ENCODE data around the gene UBE2I.

UBE2I gene

GRCh38 chr16:1335211-1335971 is 26.0 kb downstream of the UBE2I start:
- no peak for DNase-seq (ENCODE audit: low spot score)
- TF ChIP-seq CTCF (IDR thresholded peaks at IDR 0.05; ENCODE audit: extremely low read depth, missing control alignments), result no peak

- no peak for DNase-seq (ENCODE audit: low spot score)
- TF ChIP-seq CTCF (IDR thresholded peaks at IDR 0.05; ENCODE audit: extremely low read depth, missing control alignments), result no peak
These were observed 26.6 kb downstream of the UBE2I start for GRCh38 chr16:1335996-1336395.

- TF ChIP-seq CTCF (IDR thresholded peaks at IDR 0.05; ENCODE audit: extremely low read depth, missing control alignments), result no peak
- no peak for DNase-seq (ENCODE audit: low spot score)
These were observed 27.2 kb downstream of the UBE2I start for GRCh38 chr16:1336619-1337018.

GRCh38 chr16:1337486-1337885 is 28.1 kb downstream of the UBE2I start:
- TF ChIP-seq CTCF (IDR thresholded peaks at IDR 0.05; ENCODE audit: extremely low read depth, missing control alignments), result no peak
- no peak for DNase-seq (ENCODE audit: low spot score)

- DNase-seq (ENCODE audit: low spot score), result peak; percentile 74
- TF ChIP-seq CTCF (IDR thresholded peaks at IDR 0.05; ENCODE audit: extremely low read depth, missing control alignments), result peak; percentile 74
These were observed 28.8 kb downstream of the UBE2I start for GRCh38 chr16:1338119-1338730.

- no peak for TF ChIP-seq CTCF (IDR thresholded peaks at IDR 0.05; ENCODE audit: extremely low read depth, missing control alignments)
- no peak for DNase-seq (ENCODE audit: low spot score)
These were observed 29.6 kb downstream of the UBE2I start for GRCh38 chr16:1338855-1339675.

All from GM20000 (cell line).